ENCODE results near the gene FOCAD.

FOCAD gene

GRCh38 chr9:21015129-21015815 is 331.2 kb downstream of the FOCAD start:
- TF ChIP-seq CREB1 (IDR thresholded peaks at IDR 0.05; ENCODE audit: low read depth) (no peak), FOXM1 (IDR thresholded peaks at IDR 0.05; ENCODE audit: borderline replicate concordance, low read depth) (no peak), MAX (IDR thresholded peaks at IDR 0.05) (no peak), NFIC (IDR thresholded peaks at IDR 0.05) (no peak), CEBPB (IDR thresholded peaks at IDR 0.05) (no peak), EP300 (IDR thresholded peaks at IDR 0.05; ENCODE audit: borderline replicate concordance) (no peak), TEAD4 (IDR thresholded peaks at IDR 0.05) (no peak), ZBTB7A (IDR thresholded peaks at IDR 0.05; ENCODE audit: low read depth) (no peak), TAF1 (IDR thresholded peaks at IDR 0.05; ENCODE audit: low read depth) (no peak), REST (IDR thresholded peaks at IDR 0.05; ENCODE audit: low read depth) (no peak), EGR1 (IDR thresholded peaks at IDR 0.05) (no peak), RAD21 (IDR thresholded peaks at IDR 0.05; ENCODE audit: low read depth) (no peak), TCF12 (IDR thresholded peaks at IDR 0.05; ENCODE audit: low read depth) (no peak), USF1 (IDR thresholded peaks at IDR 0.05) (no peak)

- TF ChIP-seq RAD21 (IDR thresholded peaks at IDR 0.05; ENCODE audit: low read depth) (no peak), ZBTB7A (IDR thresholded peaks at IDR 0.05; ENCODE audit: low read depth) (no peak), YY1 (IDR thresholded peaks at IDR 0.05; ENCODE audit: low read depth) (no peak), EP300 (IDR thresholded peaks at IDR 0.05; ENCODE audit: borderline replicate concordance) (no peak), NFIC (IDR thresholded peaks at IDR 0.05) (no peak), FOXM1 (IDR thresholded peaks at IDR 0.05; ENCODE audit: borderline replicate concordance, low read depth) (no peak), REST (IDR thresholded peaks at IDR 0.05; ENCODE audit: low read depth) (no peak), EGR1 (IDR thresholded peaks at IDR 0.05) (no peak), MAX (IDR thresholded peaks at IDR 0.05) (no peak), CREB1 (IDR thresholded peaks at IDR 0.05; ENCODE audit: low read depth) (no peak), USF1 (IDR thresholded peaks at IDR 0.05) (no peak), TCF12 (IDR thresholded peaks at IDR 0.05; ENCODE audit: low read depth) (no peak), TAF1 (IDR thresholded peaks at IDR 0.05; ENCODE audit: low read depth) (no peak), TEAD4 (IDR thresholded peaks at IDR 0.05) (no peak), CEBPB (IDR thresholded peaks at IDR 0.05) (no peak)
Measured at GRCh38 chr9:21015995-21016394, 331.9 kb downstream of the FOCAD start.

- no peak for TF ChIP-seq TAF1 (IDR thresholded peaks at IDR 0.05; ENCODE audit: low read depth)
- TF ChIP-seq YY1 (IDR thresholded peaks at IDR 0.05; ENCODE audit: low read depth), result no peak
- TF ChIP-seq USF1 (IDR thresholded peaks at IDR 0.05), result no peak
- TF ChIP-seq TCF12 (IDR thresholded peaks at IDR 0.05; ENCODE audit: low read depth), result no peak
- no peak for TF ChIP-seq TEAD4 (IDR thresholded peaks at IDR 0.05)
- TF ChIP-seq ZBTB7A (IDR thresholded peaks at IDR 0.05; ENCODE audit: low read depth), result no peak
- TF ChIP-seq FOXM1 (IDR thresholded peaks at IDR 0.05; ENCODE audit: borderline replicate concordance, low read depth), result no peak
- no peak for TF ChIP-seq CREB1 (IDR thresholded peaks at IDR 0.05; ENCODE audit: low read depth)
- no peak for TF ChIP-seq EP300 (IDR thresholded peaks at IDR 0.05; ENCODE audit: borderline replicate concordance)
Measured at GRCh38 chr9:21016701-21017491, 332.8 kb downstream of the FOCAD start.

GRCh38 chr9:21018177-21018576 is 334.1 kb downstream of the FOCAD start:
- TF ChIP-seq EP300 (IDR thresholded peaks at IDR 0.05; ENCODE audit: borderline replicate concordance), result no peak
- no peak for TF ChIP-seq RAD21 (IDR thresholded peaks at IDR 0.05; ENCODE audit: low read depth)
- no peak for TF ChIP-seq MAX (IDR thresholded peaks at IDR 0.05)
- no peak for TF ChIP-seq CREB1 (IDR thresholded peaks at IDR 0.05; ENCODE audit: low read depth)
- TF ChIP-seq USF1 (IDR thresholded peaks at IDR 0.05), result no peak
- no peak for TF ChIP-seq TAF1 (IDR thresholded peaks at IDR 0.05; ENCODE audit: low read depth)
- no peak for TF ChIP-seq EGR1 (IDR thresholded peaks at IDR 0.05)
- no peak for TF ChIP-seq REST (IDR thresholded peaks at IDR 0.05; ENCODE audit: low read depth)
- TF ChIP-seq TEAD4 (IDR thresholded peaks at IDR 0.05), result no peak
- TF ChIP-seq FOXM1 (IDR thresholded peaks at IDR 0.05; ENCODE audit: borderline replicate concordance, low read depth), result no peak
- no peak for TF ChIP-seq ZBTB7A (IDR thresholded peaks at IDR 0.05; ENCODE audit: low read depth)
- no peak for TF ChIP-seq CEBPB (IDR thresholded peaks at IDR 0.05)
- TF ChIP-seq YY1 (IDR thresholded peaks at IDR 0.05; ENCODE audit: low read depth), result no peak

Data from Ishikawa (cell line).